Gastrocnemius medialis (tissue), 4 donors: ENCODE data around the gene IGLL1.

Experiments
- POLR2A ChIP-seq, 2 donors: fragments of 450-650 bp; IDR thresholded peaks; one replicate each; pipeline ENCODE4 v1.6.1; 2017; ENCODE audit warnings: antibody characterized with exemption in 2 of 2, mild to moderate bottlenecking in 2 of 2, moderate library complexity in 2 of 2
- TF ChIP-seq, protein P1 (sequence below), 5 experiments: fragments of 450-650 bp in 3 of 5; fragments of 200-600 bp in 2 of 5; sonication (generic) in 2 of 5; IDR thresholded peaks in 4 of 5; conservative IDR thresholded peaks in 1 of 5; 1 replicate in 4 of 5; 2 replicates in 1 of 5; pipeline ENCODE4 v1.5.1; 2016 to 2019; ENCODE audit warnings: antibody characterized with exemption in 5 of 5, mild to moderate bottlenecking in 3 of 5, moderate library complexity in 3 of 5

DNA sequence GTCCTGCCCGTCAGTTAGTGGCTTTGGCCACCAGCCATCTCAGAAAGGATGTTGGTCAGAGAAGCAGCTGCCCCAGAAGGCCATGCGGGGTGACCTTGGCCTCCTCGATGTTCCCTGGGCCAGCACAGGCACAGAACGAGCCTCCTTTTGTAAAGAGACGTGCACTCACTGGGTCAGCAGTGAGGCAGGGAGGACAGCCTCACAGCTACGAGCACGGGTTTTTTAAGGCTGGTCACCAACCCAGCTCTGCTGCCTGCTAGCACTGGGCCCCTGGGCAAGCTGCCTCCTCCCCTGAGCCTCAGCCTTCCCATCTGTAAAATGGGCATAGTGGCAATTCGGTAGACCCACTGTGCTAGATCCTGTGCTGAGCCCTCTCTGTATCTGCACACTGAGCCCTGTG lies 10.8 kb downstream of the IGLL1 start:
- TF ChIP-seq, protein P1, sequence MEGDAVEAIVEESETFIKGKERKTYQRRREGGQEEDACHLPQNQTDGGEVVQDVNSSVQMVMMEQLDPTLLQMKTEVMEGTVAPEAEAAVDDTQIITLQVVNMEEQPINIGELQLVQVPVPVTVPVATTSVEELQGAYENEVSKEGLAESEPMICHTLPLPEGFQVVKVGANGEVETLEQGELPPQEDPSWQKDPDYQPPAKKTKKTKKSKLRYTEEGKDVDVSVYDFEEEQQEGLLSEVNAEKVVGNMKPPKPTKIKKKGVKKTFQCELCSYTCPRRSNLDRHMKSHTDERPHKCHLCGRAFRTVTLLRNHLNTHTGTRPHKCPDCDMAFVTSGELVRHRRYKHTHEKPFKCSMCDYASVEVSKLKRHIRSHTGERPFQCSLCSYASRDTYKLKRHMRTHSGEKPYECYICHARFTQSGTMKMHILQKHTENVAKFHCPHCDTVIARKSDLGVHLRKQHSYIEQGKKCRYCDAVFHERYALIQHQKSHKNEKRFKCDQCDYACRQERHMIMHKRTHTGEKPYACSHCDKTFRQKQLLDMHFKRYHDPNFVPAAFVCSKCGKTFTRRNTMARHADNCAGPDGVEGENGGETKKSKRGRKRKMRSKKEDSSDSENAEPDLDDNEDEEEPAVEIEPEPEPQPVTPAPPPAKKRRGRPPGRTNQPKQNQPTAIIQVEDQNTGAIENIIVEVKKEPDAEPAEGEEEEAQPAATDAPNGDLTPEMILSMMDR (IDR thresholded peaks at IDR 0.05 in 4 of 5, conservative IDR thresholded peaks at IDR 0.05 in 1 of 5), result no peak
- TF ChIP-seq POLR2A (IDR thresholded peaks at IDR 0.05), result no peak
